ENCODE results near the gene GTPBP1. TPM values are rescaled to one million over a fixed set of nuclear protein-coding genes. Genes with fewer than 3 reads are reported as not detected.

The GTPBP1 gene
- total RNA-seq, 1 donor from 2014 or later = 30.6 TPM

GRCh38 chr22:38700270-38700788 lies 5.4 kb upstream of the GTPBP1 start:
- DNase-seq = peak; percentile 86
- intact Hi-C loops (cut with DNase I) = no loop called here

DNA sequence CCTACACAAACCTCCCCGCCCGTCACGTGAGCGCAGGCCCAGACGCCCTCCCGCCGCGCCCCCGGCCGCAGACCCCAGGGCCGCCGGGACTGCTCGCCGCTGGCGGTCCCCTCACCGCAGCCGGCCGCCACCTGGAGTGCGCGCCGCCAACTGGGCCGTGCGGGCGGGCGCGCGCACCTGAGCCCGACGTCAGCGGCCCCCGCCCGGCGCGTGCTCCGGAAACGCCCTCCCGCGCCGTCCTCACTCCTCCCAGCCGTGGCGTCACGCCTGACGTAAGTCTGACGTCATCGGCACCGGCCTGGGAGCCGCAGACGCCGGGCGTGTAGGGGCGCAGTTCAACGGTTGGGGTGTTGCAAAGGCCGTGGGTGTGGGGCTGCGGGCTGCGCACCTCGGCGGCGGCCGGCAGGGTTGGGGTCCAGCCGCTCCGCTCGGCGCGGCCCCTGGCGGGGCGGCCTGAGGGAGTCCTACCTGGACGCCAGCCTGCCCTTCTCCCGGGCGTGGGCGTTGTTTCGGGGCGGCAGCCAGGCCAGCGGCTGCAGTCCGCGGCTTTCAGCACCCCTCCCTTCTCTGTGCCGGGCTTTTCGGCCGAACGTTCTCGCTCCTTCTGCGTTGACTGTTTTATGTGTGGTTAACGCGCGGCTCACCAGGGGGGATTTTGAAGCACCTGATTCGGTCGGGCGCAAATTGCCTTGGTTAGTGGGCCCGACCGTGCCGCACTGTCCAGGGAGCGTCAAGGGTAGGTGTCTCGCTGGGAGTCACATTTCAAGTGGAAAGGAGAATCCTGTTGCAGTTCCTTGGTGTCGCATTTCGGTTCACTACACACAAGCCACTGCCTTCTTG lies 4.7 kb upstream of the GTPBP1 start, which contains the start of gene JOSD1:
Gene JOSD1 (minus strand): TSS at position 155 of the 840 bp plus-strand sequence. CDS start 956 bp downstream, outside the sequence.
- ATAC-seq (ENCODE audit: poor library complexity) (peak; percentile 67), DNase-seq (peak; percentile 98)
- intact Hi-C loops (cut with DNase I) = no loop called here

More at GRCh38 chr22:38700270-38700788, 5.4 kb upstream of the GTPBP1 start:
- ATAC-seq (ENCODE audit: poor library complexity) = peak; percentile 42

DNA sequence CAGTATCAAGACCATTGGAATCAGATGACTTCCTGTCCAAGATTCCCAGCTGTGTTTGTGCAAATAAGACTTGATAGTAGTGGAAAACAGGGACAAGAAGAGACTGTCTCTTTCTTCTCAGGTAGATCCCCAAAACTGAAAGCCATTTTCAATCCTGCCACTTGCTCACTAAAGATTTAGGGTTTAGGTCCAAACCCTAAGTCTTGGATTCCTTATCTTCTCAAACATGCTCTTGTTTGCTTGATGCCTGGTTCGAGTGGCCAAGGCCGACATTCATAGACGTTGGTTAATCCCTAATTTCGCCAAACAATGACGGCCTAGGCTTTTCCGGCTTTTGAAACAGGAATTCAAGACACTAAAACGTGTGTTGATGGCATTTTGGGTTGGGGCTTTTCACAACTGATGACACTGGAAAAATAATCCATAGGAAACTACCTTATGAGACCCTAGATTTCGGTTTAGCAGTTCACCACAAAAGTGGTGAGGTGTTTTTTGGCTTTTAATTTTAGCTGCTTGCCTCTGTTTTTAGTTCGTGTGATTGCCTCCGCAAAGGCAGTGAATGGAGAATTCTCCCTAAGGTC lies 1.0 kb upstream of the GTPBP1 start:
- DNase-seq (no peak), ATAC-seq (ENCODE audit: poor library complexity) (no peak)
- intact Hi-C loops (cut with DNase I) = no loop called here

DNA sequence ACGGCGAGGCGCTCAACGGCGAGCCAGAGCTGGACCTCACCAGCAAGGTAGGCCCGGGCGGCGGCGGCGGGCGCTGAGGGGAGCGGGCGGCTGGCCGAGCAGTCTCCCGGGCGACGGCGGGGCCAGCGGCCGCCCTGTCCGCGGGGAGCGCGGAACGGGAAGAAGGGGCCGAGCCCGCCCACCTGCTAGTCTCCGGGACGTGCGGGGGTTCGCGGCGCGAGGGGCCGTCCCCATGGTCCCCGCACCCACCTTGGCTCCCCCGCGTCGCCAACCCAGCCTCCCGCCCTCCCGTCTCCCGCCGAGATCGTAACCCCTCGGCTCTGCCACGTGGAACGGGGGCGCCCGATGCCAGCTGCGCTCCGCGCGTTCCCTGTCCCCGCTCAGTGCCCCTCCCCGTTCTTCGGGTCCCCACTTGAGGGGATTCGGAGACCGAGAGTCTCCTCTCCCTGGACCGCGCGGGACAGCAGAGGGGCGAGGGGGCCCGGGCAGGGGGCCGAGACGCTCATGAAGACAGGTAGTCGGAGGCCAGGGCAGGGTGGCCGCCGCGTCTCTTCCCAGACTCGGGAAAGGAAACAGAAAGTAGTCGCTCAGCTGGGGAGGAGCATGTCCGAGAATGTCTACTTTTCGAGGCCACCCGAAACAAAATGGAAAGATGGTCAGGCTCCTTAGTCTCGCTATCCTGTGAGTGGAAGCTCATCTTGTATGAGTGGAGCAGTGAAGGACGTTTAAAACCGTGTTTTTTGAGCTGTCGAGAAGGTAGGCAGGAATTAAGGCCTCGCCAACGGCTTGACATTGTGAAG lies 557 bp downstream of the GTPBP1 start:
- ATAC-seq (ENCODE audit: poor library complexity) = peak; percentile 27
- intact Hi-C loops (cut with DNase I) = no loop called here

DNA sequence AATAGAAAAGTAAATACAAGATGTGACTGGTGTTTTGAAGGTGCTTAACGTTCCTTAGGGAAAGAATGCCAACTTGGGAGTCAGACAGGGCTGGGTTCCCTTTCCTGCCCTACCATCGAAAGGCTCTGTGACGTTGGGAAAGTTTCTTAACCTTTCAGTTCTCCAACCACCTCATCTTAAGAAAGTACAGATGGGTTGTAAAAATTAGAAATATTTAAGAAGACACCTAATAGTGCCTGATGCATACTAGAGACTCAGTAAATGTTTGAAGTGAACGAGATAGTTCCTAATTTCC lies 1.1 kb downstream of the GTPBP1 start:
- ATAC-seq (ENCODE audit: poor library complexity) (no peak), DNase-seq (no peak)
- intact Hi-C loops (cut with DNase I) = no loop called here

More for the DNA sequence above, 557 bp downstream of the GTPBP1 start:
- peak; percentile 61 for DNase-seq

- DNase-seq (no peak), ATAC-seq (ENCODE audit: poor library complexity) (no peak)
- intact Hi-C loops (cut with DNase I) = no loop called here
Measured at GRCh38 chr22:38707346-38707745, 1.6 kb downstream of the GTPBP1 start.

- DNase-seq (no peak), ATAC-seq (ENCODE audit: poor library complexity) (no peak)
- intact Hi-C loops (cut with DNase I) = no loop called here
Measured at GRCh38 chr22:38707984-38708383, 2.2 kb downstream of the GTPBP1 start.

DNA sequence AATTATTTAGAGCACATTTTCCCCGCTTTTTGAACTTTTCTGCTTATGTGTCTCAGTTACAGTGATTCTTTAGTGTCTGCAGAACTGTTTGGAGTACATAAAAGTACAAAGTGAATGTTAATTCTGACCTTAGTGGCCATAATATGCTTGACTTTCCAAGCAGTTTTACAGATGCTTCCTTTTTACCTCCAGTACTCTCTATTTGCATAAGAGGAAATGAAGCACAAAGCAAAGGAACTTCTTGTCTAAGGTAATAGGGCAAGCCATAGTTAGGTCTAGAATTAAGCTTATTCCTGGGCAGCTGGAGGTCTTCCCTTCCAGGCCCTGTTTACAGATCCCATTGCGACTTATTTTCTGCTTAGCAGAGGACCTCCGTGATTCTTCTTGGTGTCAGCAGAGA lies 3.6 kb downstream of the GTPBP1 start:
- intact Hi-C loops (cut with DNase I) = no loop called here
- DNase-seq (no peak), ATAC-seq (ENCODE audit: poor library complexity) (no peak)

GRCh38 chr22:38710351-38710750 lies 4.6 kb downstream of the GTPBP1 start:
- ATAC-seq (ENCODE audit: poor library complexity) = no peak
- no peak for DNase-seq
- intact Hi-C loops (cut with DNase I) = no loop called here

GRCh38 chr22:38710866-38711265 lies 5.1 kb downstream of the GTPBP1 start:
- intact Hi-C loops (cut with DNase I) = no loop called here
- no peak for DNase-seq
- no peak for ATAC-seq (ENCODE audit: poor library complexity)

DNA sequence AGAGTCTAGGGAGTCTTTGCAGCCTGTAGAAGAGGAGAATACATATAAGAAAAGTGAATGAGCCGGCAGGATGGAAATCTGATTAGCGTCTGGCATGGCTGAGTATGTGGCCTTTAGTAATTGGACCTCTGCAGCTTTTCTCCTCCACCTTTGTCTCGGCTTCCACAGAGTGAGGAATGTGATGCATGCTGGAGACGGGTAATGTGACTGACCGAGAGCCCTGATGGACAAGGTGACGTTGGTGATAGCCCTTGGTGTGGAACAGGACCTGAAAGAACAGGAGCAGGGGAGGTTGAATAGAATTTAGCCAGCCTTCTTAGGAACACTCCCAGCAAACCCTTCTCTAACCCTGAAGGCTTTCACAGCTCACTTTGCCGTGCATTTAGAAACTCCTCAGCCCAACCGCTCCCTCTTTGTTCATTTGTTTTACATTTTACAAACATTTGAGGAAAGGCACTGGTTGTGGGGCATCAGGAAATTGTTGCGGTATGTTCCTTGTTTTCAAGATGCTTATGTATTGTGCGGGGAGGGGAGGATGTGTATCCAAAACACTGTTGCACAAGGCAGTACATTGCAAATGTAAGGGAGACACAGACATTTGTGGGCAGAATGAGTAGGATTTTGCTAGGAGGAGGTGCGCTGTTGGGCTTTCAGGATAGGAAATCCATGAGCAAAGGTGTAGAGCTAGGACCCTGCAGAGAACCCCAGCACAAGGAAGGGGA lies 6.9 kb downstream of the GTPBP1 start:
- ATAC-seq (ENCODE audit: poor library complexity) (no peak), DNase-seq (no peak)
- intact Hi-C loops (cut with DNase I) = no loop called here

- intact Hi-C loops (cut with DNase I) = no loop called here
- DNase-seq = no peak
Measured at GRCh38 chr22:38713921-38714320, 8.2 kb downstream of the GTPBP1 start.

GRCh38 chr22:38715176-38715764 lies 9.5 kb downstream of the GTPBP1 start:
- intact Hi-C loops (cut with DNase I) = no loop called here
- DNase-seq = no peak
- peak; percentile 27 for ATAC-seq (ENCODE audit: poor library complexity)

More at GRCh38 chr22:38713921-38714320, 8.2 kb downstream of the GTPBP1 start:
- ATAC-seq (ENCODE audit: poor library complexity) = no peak

DNA sequence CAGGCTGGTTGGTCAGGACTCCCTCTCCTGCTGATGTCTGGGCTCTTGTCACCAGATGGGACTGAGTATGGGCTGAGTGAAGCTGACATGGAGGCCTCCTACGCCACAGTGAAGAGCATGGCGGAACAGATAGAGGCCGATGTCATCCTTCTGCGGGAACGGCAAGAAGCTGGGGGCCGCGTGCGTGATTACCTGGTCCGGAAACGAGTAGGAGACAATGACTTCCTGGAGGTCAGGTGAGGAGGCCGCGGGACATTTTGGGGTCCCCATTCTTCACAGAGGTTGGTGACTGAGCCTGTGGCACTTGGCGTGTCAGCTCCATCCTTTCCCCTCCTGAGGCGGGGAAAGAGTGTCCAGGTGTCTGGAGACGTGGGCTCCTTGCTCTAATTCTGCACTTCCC lies 10.1 kb downstream of the GTPBP1 start:
- no peak for DNase-seq
- no peak for ATAC-seq (ENCODE audit: poor library complexity)
- intact Hi-C loops (cut with DNase I) = no loop called here

DNA sequence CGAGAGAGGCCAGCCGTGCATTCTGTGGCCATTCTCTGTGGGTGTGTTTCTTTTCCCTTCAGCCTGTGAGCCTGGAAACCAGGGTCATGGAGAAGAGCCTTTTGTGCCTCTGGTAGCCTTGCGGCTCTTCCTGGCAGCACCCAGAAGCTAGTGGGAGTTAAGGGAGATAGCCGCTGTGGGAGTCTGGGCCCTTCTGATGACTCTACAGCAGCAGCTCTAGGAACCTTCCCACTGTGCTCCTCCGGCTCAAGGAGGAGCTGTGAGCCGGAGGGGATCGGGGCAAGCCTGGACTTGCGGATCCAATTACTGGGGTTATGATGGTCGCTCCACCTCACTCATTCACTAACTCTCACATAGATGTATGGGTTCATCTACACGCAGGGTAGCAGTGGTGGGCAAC lies 10.5 kb downstream of the GTPBP1 start:
- DNase-seq (no peak), ATAC-seq (ENCODE audit: poor library complexity) (no peak)
- intact Hi-C loops (cut with DNase I) = no loop called here

DNA sequence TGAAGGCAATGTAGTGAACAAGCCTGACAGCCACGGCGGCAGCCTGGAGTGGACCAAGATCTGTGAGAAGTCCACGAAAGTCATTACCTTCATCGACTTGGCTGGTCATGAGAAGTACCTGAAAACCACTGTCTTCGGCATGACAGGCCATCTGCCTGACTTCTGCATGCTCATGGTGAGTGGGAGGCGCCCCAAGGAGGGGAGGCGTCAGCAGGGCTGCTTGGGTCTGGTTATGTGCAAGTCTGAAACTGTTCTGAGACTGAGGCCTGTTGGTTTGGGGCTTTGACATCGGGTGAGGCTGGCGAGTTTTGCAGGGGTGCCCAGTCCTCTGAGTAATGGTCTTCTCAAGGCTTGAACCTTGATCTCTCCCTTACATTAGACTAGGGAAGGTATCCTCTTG lies 11.1 kb downstream of the GTPBP1 start:
- DNase-seq = no peak
- no peak for ATAC-seq (ENCODE audit: poor library complexity)
- intact Hi-C loops (cut with DNase I) = no loop called here

- no peak for ATAC-seq (ENCODE audit: poor library complexity)
- DNase-seq = no peak
- intact Hi-C loops (cut with DNase I) = no loop called here
Measured at GRCh38 chr22:38717244-38717643, 11.5 kb downstream of the GTPBP1 start.

- DNase-seq (no peak), ATAC-seq (ENCODE audit: poor library complexity) (peak; percentile 75)
- intact Hi-C loops (cut with DNase I) = no loop called here
Measured at GRCh38 chr22:38718414-38718813, 12.7 kb downstream of the GTPBP1 start.

Measured in Right ventricle myocardium superior (tissue), 1 donor.